T-helper 9 cell (primary cell): Measurements from ENCODE around the gene STAMBPL1.

ENCODE experiments used
- DNase-seq: peaks from one replicate; pipeline ENCODE4 v3.0.0-alpha.2; 2020

Gene STAMBPL1

DNA sequence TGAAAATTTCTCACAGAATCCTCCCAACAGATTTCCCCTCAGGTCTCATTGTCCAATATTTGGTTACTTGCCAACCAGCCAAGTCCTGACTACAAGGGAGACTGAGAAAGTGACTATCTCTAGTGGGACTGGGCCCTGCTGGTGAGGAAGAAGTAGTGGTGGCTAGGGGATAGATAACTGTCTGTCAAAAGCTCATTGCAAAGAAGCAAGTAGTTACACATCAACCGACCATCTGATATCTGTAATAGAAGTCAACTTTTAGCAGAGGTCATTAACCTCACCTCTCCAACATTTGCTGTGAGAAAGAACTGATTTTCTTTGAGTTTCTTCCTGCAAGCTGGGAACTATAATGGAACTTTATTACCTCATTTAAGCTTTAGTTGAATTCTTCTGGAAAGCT, 15.2 kb downstream of the STAMBPL1 start:
- no peak for DNase-seq

DNA sequence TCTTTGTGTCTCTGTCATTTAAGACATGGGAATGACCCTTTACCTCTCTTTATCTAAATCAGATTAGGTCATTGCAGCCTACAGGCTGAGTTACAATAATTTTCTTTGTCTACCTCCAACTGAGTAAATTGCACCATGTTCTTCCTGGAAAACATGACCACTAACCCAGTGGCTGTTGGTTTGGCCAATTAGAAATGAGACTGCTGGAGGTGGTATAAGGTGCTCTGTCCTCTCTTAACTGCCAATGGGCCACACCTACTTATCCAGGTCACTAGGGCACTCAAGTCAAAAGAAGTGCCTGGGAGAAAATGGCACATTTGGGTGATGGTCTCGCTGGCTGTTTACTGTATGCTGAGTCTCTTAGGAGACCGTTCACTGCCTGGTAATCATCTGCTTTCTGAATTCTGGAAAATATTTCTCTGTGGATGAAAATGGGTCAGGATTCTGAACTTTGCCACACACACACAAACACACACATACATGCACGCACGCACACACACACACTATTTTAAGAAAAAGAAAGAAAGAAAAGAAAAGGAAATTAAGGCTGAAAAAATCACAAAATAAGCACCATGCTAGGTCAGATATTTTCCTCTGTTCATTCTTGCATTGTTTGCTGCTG, 16.4 kb downstream of the STAMBPL1 start:
- DNase-seq = no peak

DNA sequence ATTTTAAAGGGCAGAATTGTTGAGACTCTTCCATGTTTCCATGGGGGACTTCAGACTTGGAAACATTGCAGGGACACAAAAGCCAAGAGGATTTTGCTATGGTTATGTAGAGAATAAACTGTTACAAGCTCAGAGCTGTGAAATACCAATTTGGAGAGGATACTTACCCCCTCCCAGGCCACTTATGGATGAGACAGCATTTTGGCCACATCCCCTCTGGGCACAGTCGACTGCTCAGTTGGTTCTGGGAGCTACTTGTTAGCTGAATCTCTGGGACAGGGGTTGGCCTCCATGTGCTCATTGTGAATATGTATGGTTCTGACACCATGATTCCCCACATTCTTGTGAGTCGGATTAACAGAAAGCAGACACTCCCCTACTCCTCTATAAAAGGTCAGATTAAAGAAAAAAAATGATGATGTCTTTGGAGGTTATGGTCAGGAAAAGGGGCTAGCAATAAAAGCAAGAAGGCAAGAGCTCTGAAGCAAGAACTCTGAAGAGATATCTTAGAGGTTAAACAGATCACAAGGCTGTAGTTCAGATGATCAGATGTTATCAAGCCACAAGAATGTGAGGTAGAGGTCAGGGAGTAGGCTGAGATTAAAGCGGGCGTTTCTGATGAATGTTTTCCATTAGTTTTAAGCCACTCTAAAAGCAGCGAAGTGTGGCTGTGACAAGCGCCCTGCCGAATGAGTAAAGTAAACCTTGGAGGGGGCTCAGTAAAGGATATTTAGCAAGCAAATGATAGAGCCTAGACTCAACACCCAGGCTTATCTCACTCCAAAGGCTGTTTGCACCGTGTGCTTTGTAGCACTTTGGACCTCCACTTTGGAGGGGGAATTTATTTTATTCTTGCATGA, 17.2 kb downstream of the STAMBPL1 start:
- no peak for DNase-seq

DNA sequence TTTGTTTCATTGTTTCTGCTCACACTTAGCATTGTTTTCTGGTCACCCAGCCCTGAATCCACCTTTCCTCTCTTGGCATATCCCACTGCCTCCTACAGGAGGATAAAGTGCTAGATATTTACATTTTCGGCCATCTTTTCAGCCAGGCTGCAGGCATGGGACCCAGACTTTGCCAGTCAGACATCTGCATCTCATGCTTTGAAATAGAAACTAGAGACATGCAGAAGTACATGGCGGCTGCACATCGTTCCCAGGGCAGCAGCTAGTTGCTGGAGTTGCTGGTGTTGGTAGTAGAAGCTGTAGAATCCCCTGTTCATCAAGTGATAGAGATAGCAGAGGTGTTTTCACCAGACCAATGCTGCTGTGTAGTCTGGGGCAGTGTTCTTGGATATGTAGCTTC, 18.7 kb downstream of the STAMBPL1 start:
- no peak for DNase-seq

DNA sequence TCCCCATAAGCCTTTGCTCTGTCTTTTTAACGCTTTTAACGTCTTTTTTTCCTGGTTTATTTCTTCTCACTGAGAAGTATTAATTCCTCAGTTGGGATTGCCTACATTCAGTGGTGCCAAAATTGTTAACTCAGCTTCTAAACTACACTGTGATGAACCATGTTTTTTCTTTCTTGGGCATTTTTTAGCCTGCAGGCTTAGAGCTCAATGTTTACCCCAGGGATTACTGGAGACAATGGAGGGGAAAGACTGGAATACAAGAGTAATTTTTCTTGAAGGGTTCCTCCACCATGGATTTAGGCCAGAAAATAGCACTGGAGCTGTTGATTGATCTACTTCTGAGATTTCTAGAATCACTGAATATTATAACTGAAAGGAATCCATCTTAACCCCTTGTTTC, 19.8 kb downstream of the STAMBPL1 start:
- DNase-seq = no peak

DNA sequence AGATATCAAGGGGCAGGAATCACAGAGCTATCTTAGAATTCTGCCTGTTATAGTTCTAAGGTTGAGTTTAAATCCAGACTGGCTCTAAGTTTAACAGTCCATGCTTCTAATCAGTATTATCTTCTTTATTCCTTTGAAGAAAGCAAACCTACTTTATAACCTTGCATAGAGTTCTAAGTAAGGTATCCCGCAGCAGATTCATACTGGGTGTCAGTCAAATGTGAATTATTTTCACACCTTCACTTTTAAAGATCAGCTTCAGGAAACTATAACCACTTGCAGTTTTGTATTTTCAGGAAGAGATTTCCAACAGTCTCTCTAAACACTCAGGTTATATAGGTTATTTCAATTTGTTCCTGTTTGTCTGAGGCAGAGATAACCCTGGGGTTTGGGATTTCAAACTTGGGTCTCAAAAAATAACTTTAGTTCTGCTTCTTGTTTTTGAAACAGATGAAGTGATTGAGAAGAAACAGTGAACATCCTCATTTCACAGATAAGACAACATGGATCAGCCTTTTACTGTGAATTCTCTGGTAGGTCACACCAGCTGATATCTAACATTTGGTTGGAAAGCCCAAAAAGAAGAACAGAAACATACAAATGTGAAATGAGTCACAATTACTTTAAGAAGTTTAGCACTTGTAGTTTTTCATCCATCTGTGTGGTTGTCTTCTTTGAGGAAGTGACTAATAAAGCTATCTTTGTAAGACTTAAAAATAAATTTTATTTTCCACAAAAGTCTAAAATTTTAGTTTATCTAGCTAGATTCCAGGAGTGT, 21.4 kb downstream of the STAMBPL1 start:
- no peak for DNase-seq

DNA sequence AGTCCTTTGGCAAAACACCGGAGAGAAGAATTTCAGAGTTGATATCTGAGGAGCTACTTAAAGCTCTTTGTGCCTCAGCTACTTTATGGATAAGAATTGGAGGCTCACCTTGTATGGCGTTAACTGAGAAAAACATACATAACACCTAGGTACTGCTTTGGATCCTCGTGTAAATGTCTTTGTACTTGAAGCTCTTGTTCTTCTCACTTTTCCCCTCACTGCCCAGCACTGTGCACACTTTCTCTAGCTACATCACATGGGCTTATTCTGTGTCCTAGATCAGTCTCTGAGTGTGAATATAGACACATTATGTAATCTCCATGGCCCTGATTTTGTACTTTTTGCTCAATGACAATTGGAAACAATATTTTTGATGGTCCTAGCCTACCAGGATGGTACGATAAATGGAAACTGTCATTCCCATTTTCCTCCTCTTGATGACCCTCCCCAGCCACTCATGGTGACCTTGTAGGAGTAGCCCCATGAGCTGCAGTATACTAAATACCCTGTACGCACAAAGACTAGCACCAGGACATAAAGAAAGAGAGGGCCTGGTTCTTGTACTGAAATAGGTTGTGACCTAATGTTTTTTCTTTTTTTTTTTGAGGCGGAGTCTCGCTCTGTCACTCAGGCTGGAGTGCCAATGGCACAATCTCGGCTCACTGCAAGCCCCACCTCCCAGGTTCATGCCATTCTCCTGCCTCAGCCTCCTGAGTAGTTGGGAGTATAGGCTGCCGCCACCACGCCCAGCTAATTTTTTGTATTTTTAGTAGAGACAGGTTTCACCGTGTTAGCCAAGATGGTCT, 22.1 kb downstream of the STAMBPL1 start:
- no peak for DNase-seq

DNA sequence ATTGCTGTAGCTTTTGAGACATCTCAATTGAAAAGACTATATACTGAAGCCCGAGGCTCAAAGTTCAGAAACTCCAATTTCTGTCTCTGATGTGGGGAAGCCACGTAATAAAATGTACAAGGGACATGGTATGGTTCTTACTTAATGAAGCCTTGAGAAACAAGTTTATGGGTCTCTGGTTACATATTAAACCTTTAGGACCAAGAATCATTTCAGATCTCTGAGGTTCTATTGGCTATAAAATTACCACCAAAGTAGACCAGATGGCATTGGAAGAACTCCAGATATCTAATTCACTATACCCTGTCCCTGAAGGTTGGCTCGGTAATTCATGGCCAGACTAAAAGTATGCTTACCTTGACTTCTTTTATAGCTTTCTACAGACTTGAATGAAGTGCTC, 23.7 kb downstream of the STAMBPL1 start:
- no peak for DNase-seq

DNA sequence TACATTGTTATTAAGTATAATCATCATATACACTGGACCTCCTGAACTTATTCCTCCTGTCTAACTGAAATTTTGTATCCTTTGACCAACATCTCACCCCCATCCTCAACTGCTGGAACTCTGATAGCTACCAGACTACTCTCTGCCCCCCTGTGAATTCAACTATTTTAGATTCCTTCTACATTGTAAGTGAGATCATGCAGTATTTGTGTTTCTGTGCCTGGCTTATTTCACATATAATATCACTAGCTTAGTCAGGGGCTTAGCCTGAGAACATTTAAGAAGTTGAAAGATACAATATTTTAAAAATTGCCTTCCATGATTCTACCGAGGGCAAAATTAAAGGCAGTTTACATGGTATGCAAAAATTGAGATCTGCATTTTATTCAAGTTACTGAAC, 26.9 kb downstream of the STAMBPL1 start:
- DNase-seq = no peak

DNA sequence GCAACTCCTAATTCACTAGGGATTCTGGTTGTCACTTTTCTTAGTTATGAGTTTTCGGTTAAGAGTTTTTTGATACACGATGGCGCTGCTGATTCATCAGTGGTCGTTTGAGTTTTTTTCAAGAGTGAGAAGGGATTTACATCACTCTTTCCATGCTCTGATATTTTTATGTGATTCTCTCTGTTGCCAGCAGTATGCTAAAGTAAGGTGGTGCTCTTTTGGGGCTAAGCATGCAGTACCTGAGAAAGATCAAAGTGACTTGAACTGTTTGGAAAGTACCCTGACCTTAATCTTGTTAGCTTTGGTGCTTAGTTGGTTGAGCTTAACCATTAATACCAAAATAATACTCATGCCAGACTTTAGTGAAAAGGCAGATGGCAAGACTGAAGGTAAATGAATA, 28.1 kb downstream of the STAMBPL1 start:
- DNase-seq = no peak

DNA sequence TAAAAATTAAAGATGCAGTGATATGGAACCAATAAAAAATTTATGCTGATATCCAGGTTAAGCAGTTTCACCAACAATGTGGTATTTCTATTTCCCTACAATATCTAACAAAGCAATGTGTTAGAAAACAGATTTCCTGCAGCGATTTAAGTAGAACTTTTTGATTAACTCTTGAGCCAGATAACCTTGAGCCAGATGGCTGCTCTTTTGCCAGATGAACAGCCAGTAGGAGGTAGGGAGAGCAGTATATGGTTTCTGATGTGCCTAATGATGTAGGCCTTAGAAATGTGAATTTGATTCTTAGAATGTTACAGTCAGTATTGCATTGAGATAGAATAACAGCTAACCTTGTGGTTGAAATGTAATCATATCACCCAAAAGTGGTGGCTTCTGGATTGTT, 31.1 kb downstream of the STAMBPL1 start:
- DNase-seq = no peak

DNA sequence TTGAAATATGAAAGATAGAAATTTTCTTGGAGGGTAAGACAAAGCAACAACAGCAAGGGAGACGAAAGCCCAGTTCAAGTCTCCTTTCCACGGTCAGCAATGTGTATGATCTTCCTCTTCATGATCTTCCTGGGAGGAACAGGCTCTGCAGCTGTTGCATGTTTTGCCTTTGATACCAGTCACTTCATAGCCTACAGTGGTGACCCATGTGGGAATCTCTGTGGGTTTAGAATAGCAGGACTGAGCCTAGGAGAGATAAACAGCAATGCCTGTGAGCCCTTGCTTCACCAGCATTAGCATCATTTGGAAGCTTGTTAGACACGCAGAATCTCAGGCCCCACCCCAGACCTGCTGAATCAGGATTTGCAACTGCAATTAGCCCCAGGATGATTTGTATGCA, 31.8 kb downstream of the STAMBPL1 start:
- no peak for DNase-seq

DNA sequence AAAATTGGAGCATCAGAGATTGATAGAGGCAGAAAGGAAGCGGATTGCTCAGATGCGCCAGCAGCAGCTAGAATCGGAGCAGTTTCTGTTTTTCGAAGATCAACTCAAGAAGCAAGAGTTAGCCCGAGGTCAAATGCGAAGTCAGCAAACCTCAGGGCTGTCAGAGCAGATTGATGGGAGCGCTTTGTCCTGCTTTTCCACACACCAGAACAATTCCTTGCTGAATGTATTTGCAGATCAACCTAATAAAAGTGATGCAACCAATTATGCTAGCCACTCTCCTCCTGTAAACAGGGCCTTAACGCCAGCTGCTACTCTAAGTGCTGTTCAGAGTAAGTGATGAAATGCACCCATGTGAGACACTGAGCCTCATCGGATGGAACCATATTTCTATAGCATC, 33.1 kb downstream of the STAMBPL1 start:
- no peak for DNase-seq

DNA sequence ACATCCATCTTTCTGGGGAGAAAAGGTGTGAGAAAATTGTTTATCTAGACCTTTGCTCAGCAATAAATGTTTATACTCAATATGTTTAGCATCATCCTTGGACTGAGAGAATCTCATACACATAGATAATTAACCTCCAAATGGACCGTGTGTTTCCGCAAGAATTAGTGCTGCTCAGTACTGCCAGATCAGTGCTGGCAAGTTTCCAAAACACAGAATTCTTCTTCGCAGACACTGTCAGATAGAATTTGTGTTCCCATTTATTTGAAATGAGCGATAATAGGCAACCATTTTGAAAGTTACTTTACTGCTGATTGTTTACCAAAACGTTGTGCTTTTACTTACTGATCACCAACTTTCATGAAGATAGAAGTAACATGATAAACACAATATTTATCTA, 33.7 kb downstream of the STAMBPL1 start:
- no peak for DNase-seq

DNA sequence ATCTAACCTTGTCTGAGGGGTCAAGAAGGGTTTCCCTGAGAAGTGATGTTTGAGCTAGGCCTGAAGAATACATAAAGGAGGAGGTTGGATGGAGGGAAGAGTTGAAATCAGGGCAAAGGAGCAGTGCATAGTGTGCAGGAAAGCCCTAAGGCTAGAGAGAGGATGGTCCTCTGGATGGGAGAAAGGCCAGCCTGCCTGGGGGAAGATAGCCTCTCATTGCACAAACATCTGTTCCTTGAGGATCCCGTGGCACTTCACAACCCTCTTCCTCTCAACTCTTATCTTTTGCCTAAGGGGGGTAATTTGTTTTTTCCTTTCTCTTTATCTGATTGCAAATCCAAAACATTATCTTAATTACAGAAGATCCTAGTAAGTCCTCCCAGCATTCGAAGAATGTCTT, 35.7 kb downstream of the STAMBPL1 start:
- DNase-seq = no peak

DNA sequence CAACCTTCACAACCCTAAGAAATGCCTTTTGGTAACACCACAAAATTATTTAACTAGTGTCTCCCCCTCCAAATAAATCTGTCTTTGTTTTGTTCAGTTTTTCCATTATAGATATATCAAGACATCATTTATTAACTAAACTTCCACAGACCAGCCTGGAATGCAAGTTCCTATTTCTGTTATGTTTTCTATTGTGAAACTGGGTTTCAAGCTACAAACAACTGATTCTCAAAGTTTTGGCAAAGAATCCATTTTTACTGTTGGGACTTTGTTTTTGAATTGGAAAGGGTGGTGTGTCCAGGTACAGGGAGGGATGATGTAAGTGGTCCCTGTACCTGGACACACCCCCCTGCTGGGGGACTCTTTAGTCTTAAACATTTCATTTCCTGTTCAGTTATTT, 36.2 kb downstream of the STAMBPL1 start:
- no peak for DNase-seq

DNA sequence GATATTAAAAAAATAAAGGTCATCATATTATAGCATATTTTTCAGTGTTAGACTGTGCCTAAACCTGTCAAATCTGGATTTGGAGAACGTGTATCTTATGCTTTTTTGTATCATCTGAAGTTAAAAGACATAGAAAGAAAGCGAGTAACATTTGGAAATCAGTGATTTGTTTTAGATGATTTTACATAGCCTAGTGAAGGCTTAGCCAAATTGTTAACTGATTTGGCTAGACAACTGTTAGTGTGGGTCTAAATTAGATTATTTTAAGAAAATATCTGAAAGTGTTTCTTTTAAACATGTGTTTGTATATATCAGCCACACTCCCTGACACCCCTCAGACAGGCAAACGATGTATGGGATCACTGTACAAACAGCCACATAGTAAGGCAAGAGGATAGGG, 36.9 kb downstream of the STAMBPL1 start:
- DNase-seq = no peak

DNA sequence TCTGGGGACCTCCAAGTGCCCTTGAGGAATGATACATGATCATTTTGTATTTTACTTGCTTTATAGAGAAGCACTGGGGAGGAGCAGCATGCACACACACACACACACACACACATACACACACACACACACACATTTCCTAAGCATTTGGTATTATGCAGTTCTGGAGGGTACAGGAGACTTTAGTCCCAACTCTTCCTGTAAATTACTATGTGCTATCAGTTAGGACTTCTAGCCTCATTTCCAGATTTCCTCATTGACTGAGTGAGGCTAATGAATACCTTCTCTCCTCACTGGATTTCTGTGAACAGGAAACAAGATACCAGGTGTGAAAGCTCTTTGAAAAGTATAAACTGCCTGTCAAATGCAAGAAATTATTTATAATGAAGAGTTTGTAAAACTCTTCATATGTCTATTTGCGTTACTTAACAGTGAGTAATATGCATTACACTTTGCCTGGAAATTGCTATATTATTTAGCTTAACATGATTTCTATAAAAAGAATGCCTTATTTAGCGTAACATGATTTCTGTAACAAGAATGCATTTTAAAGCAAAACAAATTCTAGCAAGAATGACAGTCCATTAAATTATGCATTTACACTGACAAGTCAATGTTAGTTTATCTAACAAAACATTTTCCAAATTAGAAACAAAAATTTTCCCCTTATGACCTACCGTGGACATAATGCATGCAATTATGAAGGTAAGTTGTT, 38.3 kb downstream of the STAMBPL1 start:
- DNase-seq = no peak

DNA sequence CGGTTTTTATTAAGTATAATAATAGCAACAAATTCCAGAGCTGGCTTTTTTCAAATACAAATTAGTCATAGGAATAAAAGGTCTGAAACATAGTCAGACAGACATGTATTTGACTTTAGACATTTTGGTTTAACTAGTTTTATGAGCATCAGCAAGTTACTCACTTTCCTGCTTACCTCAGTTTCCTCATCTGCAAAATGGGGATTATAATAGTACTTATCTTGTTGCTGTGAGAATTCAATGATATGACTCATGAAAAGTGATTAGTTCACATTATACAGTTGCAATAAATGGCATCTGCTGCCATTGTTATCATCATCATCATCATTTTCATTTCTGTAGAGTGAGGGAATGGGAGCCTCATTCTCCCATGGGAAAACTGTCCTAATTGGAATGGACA, 39.0 kb downstream of the STAMBPL1 start:
- no peak for DNase-seq

DNA sequence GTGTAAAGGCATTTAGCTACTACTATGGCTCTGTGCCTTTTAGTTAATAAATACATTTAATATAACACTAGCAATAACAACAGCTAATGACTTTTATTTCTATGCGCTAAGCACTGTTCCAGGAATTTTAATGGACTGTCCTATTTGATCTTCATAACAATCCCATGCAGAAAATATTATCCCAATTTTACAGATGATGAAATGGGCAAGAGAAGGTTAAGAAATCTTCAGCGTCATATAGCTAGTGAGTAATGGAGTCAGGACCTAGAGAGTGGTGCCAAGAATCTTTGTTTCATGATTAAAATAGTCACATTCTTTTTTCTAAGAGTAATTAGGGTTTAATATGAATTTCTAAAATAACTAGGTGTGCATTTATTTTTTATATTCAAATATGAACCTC, 40.2 kb downstream of the STAMBPL1 start:
- no peak for DNase-seq

DNA sequence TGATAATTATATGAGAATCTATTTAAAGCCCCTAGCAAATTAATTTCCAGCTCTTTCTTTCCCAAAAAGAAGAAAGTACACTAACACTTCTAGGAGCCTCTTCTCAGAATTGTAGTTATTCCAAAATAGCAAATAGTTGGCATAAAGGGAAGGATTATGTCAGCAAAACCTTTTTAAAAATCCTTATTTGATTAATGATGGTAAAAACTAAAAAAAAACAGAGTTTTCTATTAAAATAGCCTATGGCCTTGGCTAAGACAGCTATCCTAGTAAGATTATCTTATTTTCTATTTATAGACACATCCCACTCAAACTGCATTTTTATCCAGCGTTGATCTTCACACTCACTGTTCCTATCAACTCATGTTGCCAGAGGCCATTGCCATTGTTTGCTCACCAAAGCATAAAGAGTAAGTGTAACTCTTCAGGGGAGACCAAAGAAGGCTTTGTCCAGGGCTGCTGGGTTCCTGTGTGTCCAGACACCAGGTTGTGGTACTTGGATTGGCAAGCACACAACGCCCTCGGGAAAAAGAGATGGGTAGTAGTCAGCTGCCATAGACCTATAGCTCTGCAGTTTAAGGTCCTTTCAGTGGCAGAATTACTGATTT, 41.0 kb downstream of the STAMBPL1 start:
- no peak for DNase-seq

DNA sequence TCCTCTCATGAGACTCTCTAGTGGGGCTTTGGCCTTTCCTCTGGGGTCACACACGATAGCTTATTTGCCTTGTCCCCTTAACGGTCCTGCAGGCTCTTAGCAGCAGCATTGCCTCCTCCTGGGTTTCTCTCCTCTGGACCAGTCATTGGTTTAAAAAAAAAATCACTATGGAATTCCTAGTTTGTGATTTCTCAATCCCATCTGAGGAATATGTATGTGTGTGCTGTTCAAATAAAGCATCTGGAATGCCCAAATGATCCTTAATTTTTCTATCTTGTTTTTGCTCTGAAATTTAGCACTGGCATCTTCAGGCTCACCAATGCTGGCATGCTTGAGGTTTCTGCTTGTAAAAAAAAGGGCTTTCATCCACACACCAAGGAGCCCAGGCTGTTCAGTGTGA, 42.0 kb downstream of the STAMBPL1 start:
- DNase-seq = no peak
